IPS-18a (cell line): ENCODE results near the gene OR56A1.
"Not testable (repeated sequence)": the region's sequence is repeated elsewhere in the genome, so short reads cannot be mapped to it uniquely, and the experiment has no call there.

Experiments
- H3K27ac ChIP-seq: one replicate; pipeline ENCODE4 v1.5.1; 2013; ENCODE audit warnings: low read length
- H3K27me3 ChIP-seq: one replicate; pipeline ENCODE4 v1.6.1; 2013; ENCODE audit warnings: mild to moderate bottlenecking, low read length; ENCODE audit not compliant: control insufficient read depth, insufficient read depth
- H3K36me3 ChIP-seq: one replicate; pipeline ENCODE4 v1.6.1; 2013; ENCODE audit warnings: low read depth, low read length; ENCODE audit not compliant: control insufficient read depth
- H3K4me1 ChIP-seq: one replicate; pipeline ENCODE4 v1.6.1; 2013; ENCODE audit warnings: low read depth, low read length; ENCODE audit not compliant: control insufficient read depth
- H3K4me3 ChIP-seq: one replicate; pipeline ENCODE4 v1.5.1; 2013; ENCODE audit warnings: low read length
- H3K9ac ChIP-seq: one replicate; pipeline ENCODE4 v1.6.1; 2013; ENCODE audit warnings: mild to moderate bottlenecking, low read length, moderate library complexity
- H3K9me3 ChIP-seq: one replicate; pipeline ENCODE4 v1.6.1; 2013; ENCODE audit warnings: low read depth, low read length; ENCODE audit not compliant: control insufficient read depth

OR56A1 gene

GRCh38 chr11:6030708-6031405 is at the start of gene OR56A1:
TSS of gene OR56A1 (minus strand) at chr11:6030758. CDS start at chr11:6027692, 3,066 bp downstream.
- Histone ChIP-seq H3K4me3 (no peak within 1 kb of the TSS), H3K4me1 (no peaks in the 10 kb centered on the region), H3K36me3 (no peaks in the 10 kb centered on the region), H3K27me3 (no peaks in the 10 kb centered on the region), H3K9me3 (no peaks in the 10 kb centered on the region), H3K27ac (no peak within 1 kb of the TSS), H3K9ac (no peak within 1 kb of the TSS)

GRCh38 chr11:6079463-6079862 is 48.9 kb upstream of the OR56A1 start:
- Histone ChIP-seq H3K27ac (no peak overlapping the region), H3K4me3 (no peak overlapping the region), H3K36me3 (no peaks in the 10 kb centered on the region), H3K9me3 (peaks cover 4% of the 10 kb centered on the region), H3K9ac (no peak overlapping the region), H3K27me3 (no peaks in the 10 kb centered on the region), H3K4me1 (no peaks in the 10 kb centered on the region)

GRCh38 chr11:6077723-6078122 is 47.2 kb upstream of the OR56A1 start:
- no peaks in the 10 kb centered on the region for H3K36me3 ChIP-seq
- H3K4me3 ChIP-seq, result no peak overlapping the region
- H3K4me1 ChIP-seq, result no peaks in the 10 kb centered on the region
- H3K27me3 ChIP-seq, result no peaks in the 10 kb centered on the region
- peaks cover 4% of the 10 kb centered on the region for H3K9me3 ChIP-seq
- H3K9ac ChIP-seq, result no peak overlapping the region
- H3K27ac ChIP-seq, result no peak overlapping the region

- H3K27ac ChIP-seq, H3K4me3 ChIP-seq, H3K27me3 ChIP-seq, H3K9ac ChIP-seq, H3K9me3 ChIP-seq, H3K36me3 ChIP-seq, H3K4me1 ChIP-seq: not testable (repeated sequence)
Observed at GRCh38 chr11:6076443-6076842, 45.9 kb upstream of the OR56A1 start.

GRCh38 chr11:6067502-6067901 is 36.9 kb upstream of the OR56A1 start:
- no peak overlapping the region for H3K27ac ChIP-seq
- H3K9ac ChIP-seq, result no peak overlapping the region
- H3K4me3 ChIP-seq, result no peak overlapping the region
- no peaks in the 10 kb centered on the region for H3K27me3 ChIP-seq
- peaks cover 3% of the 10 kb centered on the region for H3K4me1 ChIP-seq
- H3K36me3 ChIP-seq, result no peaks in the 10 kb centered on the region
- no peaks in the 10 kb centered on the region for H3K9me3 ChIP-seq

- Histone ChIP-seq H3K9ac (no peak overlapping the region), H3K27ac (no peak overlapping the region), H3K4me1 (no peaks in the 10 kb centered on the region), H3K27me3 (no peaks in the 10 kb centered on the region), H3K9me3 (no peaks in the 10 kb centered on the region), H3K4me3 (no peak overlapping the region), H3K36me3 (no peaks in the 10 kb centered on the region)
Observed at GRCh38 chr11:6062691-6063358, 32.3 kb upstream of the OR56A1 start.

- H3K36me3 ChIP-seq, result no peaks in the 10 kb centered on the region
- no peaks in the 10 kb centered on the region for H3K4me1 ChIP-seq
- H3K27ac ChIP-seq, result no peak overlapping the region
- no peak overlapping the region for H3K9ac ChIP-seq
- H3K9me3 ChIP-seq, result no peaks in the 10 kb centered on the region
- H3K4me3 ChIP-seq, result no peak overlapping the region
- no peaks in the 10 kb centered on the region for H3K27me3 ChIP-seq
Observed at GRCh38 chr11:6061475-6061874, 30.9 kb upstream of the OR56A1 start.

GRCh38 chr11:6057452-6057851 is 26.9 kb upstream of the OR56A1 start:
- Histone ChIP-seq H3K4me1 (peaks cover under 1% of the 10 kb centered on the region), H3K9ac (no peak overlapping the region), H3K36me3 (no peaks in the 10 kb centered on the region), H3K27ac (no peak overlapping the region), H3K27me3 (no peaks in the 10 kb centered on the region), H3K9me3 (no peaks in the 10 kb centered on the region), H3K4me3 (no peak overlapping the region)

- no peaks in the 10 kb centered on the region for H3K9me3 ChIP-seq
- no peaks in the 10 kb centered on the region for H3K36me3 ChIP-seq
- H3K4me1 ChIP-seq, result peaks cover 5% of the 10 kb centered on the region
- no peak overlapping the region for H3K4me3 ChIP-seq
- H3K27ac ChIP-seq, result no peak overlapping the region
- H3K27me3 ChIP-seq, result no peaks in the 10 kb centered on the region
- no peak overlapping the region for H3K9ac ChIP-seq
Observed at GRCh38 chr11:6055569-6055968, 25.0 kb upstream of the OR56A1 start.

GRCh38 chr11:6052374-6052773 is 21.8 kb upstream of the OR56A1 start:
- H3K36me3 ChIP-seq, result no peaks in the 10 kb centered on the region
- peaks cover 5% of the 10 kb centered on the region for H3K4me1 ChIP-seq
- H3K9ac ChIP-seq, result no peak overlapping the region
- H3K4me3 ChIP-seq, result no peak overlapping the region
- no peaks in the 10 kb centered on the region for H3K27me3 ChIP-seq
- no peaks in the 10 kb centered on the region for H3K9me3 ChIP-seq
- no peak overlapping the region for H3K27ac ChIP-seq

GRCh38 chr11:6040874-6041273 is 10.3 kb upstream of the OR56A1 start:
- Histone ChIP-seq H3K9ac (no peak overlapping the region), H3K27ac (no peak overlapping the region), H3K4me3 (no peak overlapping the region), H3K36me3 (no peaks in the 10 kb centered on the region), H3K9me3 (no peaks in the 10 kb centered on the region), H3K27me3 (no peaks in the 10 kb centered on the region), H3K4me1 (no peaks in the 10 kb centered on the region)

- Histone ChIP-seq H3K27me3 (no peaks in the 10 kb centered on the region), H3K9ac (no peak overlapping the region), H3K27ac (no peak overlapping the region), H3K9me3 (no peaks in the 10 kb centered on the region), H3K36me3 (no peaks in the 10 kb centered on the region), H3K4me1 (no peaks in the 10 kb centered on the region), H3K4me3 (no peak overlapping the region)
Observed at GRCh38 chr11:6027501-6027900, 3.1 kb downstream of the OR56A1 start.
